ENCODE data around the gene GPLD1. TPM values are rescaled to one million over a fixed set of nuclear protein-coding genes. Genes with fewer than 3 reads are reported as not detected.

The GPLD1 gene
- total and polyA plus RNA-seq, 2 donors (not counting 1 experiment from before 2014, with no cell fraction given), result under 0.01 to 0.07 TPM

DNA sequence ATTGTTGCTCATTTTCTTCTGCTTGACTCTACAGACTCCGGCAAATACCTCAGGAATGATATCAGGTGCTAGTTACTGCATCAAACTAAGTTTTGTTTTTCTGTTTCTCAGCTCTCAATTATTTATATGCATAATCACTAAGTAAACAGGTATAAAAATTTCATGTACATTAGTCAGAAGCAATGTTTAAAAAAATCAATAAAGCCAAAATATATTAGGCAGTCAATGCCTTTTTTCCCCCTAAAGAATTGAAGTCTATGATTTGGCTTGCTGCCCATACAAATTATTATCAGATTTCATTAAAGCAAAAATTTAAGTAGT is 107.2 kb downstream of the GPLD1 start:
- Histone ChIP-seq H3K36me3 (ENCODE audit: control insufficient read depth, insufficient read depth, low read length) (no peaks in the 10 kb centered on the region), H3K27me3 (ENCODE audit: control insufficient read depth, insufficient read depth, low read length) (no peaks in the 10 kb centered on the region), H4K20me1 (ENCODE audit: control insufficient read depth, extremely low read depth, insufficient read depth, low read length) (no peaks in the 10 kb centered on the region), H3K9me3 (ENCODE audit: control insufficient read depth, insufficient read depth, low read depth, low read length) (no peaks in the 10 kb centered on the region), H3K4me3 (replicated peaks in 1 of 4; ENCODE audit: control extremely low read depth in 1 of 4, insufficient read depth in 1 of 4, low read depth in 3 of 4, low read length in 4 of 4) (no peak overlapping the region), H3K4me2 (ENCODE audit: extremely low read depth, insufficient read depth, low read length) (no peak overlapping the region), H3K79me2 (ENCODE audit: control insufficient read depth, insufficient read depth, low read length) (no peaks in the 10 kb centered on the region), H3K4me1 (ENCODE audit: control insufficient read depth, extremely low read depth, insufficient read depth, low read length) (no peaks in the 10 kb centered on the region), H3K9ac (ENCODE audit: insufficient read depth, low read length) (no peak overlapping the region), H3K27ac (ENCODE audit: insufficient read depth, low read length) (no peak overlapping the region), H2AFZ (ENCODE audit: low read length) (no peak overlapping the region)
- TF ChIP-seq, protein P1, sequence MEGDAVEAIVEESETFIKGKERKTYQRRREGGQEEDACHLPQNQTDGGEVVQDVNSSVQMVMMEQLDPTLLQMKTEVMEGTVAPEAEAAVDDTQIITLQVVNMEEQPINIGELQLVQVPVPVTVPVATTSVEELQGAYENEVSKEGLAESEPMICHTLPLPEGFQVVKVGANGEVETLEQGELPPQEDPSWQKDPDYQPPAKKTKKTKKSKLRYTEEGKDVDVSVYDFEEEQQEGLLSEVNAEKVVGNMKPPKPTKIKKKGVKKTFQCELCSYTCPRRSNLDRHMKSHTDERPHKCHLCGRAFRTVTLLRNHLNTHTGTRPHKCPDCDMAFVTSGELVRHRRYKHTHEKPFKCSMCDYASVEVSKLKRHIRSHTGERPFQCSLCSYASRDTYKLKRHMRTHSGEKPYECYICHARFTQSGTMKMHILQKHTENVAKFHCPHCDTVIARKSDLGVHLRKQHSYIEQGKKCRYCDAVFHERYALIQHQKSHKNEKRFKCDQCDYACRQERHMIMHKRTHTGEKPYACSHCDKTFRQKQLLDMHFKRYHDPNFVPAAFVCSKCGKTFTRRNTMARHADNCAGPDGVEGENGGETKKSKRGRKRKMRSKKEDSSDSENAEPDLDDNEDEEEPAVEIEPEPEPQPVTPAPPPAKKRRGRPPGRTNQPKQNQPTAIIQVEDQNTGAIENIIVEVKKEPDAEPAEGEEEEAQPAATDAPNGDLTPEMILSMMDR (conservative IDR thresholded peaks at IDR 0.05 in 1 of 2, IDR thresholded peaks at IDR 0.05 in 1 of 2; ENCODE audit: low read depth in 1 of 2, low read length in 2 of 2), result no peak
- TF ChIP-seq EZH2 (IDR thresholded peaks at IDR 0.05; ENCODE audit: low read length, missing control alignments), result no peak
- DNase-seq (ENCODE audit: low read depth in 2 of 2), result no peak

DNA sequence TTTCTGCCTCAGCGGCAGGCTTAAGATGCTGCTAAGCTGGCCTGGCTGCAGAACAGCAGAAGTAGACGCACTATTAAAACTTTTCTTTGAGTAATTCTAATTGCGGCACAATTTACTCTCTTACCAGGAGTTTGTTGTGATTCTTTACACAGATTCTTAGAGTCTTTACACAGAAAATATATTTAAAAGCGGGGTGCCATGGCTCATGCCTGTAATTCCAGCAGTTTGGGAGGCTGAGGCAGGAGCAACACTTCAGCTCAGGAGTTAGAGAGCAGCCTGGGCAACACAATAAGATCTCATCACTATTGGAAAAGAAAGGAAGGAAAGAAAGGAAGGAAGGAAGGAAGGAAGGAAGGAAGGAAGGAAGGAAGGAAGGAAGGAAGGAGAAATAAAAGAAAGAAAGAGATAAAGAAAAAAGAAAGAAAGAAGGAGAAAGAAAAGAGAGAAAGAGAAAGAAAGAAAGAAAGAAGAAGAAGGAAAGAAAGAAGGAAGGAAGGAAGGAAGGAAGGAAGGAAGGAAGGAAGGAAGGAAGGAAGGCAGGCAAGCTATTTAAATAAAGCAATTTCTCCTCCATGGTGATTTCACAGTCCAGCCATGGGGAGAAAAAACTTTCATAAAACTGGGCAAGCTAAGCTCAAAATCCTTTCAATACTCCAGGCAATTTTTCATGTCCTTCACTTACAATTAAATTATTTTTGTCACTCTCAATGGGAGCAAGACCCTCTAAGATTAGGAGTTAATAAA is 107.7 kb downstream of the GPLD1 start:
- H3K4me2 ChIP-seq (ENCODE audit: extremely low read depth, insufficient read depth, low read length), result no peak overlapping the region
- H3K4me1 ChIP-seq (ENCODE audit: control insufficient read depth, extremely low read depth, insufficient read depth, low read length), result no peaks in the 10 kb centered on the region
- no peaks in the 10 kb centered on the region for H3K79me2 ChIP-seq (ENCODE audit: control insufficient read depth, insufficient read depth, low read length)
- DNase-seq (ENCODE audit: low read depth in 2 of 2), result no peak
- no peak overlapping the region for H3K4me3 ChIP-seq (replicated peaks in 1 of 4; ENCODE audit: control extremely low read depth in 1 of 4, insufficient read depth in 1 of 4, low read depth in 3 of 4, low read length in 4 of 4)
- no peaks in the 10 kb centered on the region for H3K9me3 ChIP-seq (ENCODE audit: control insufficient read depth, insufficient read depth, low read depth, low read length)
- TF ChIP-seq, protein P1 (conservative IDR thresholded peaks at IDR 0.05 in 1 of 2, IDR thresholded peaks at IDR 0.05 in 1 of 2; ENCODE audit: low read depth in 1 of 2, low read length in 2 of 2), result no peak
- TF ChIP-seq EZH2 (IDR thresholded peaks at IDR 0.05; ENCODE audit: low read length, missing control alignments), result no peak
- H3K27me3 ChIP-seq (ENCODE audit: control insufficient read depth, insufficient read depth, low read length), result no peaks in the 10 kb centered on the region
- H3K36me3 ChIP-seq (ENCODE audit: control insufficient read depth, insufficient read depth, low read length), result no peaks in the 10 kb centered on the region
- H3K27ac ChIP-seq (ENCODE audit: insufficient read depth, low read length), result no peak overlapping the region
- H3K9ac ChIP-seq (ENCODE audit: insufficient read depth, low read length), result no peak overlapping the region
- no peaks in the 10 kb centered on the region for H4K20me1 ChIP-seq (ENCODE audit: control insufficient read depth, extremely low read depth, insufficient read depth, low read length)
- no peak overlapping the region for H2AFZ ChIP-seq (ENCODE audit: low read length)

DNA sequence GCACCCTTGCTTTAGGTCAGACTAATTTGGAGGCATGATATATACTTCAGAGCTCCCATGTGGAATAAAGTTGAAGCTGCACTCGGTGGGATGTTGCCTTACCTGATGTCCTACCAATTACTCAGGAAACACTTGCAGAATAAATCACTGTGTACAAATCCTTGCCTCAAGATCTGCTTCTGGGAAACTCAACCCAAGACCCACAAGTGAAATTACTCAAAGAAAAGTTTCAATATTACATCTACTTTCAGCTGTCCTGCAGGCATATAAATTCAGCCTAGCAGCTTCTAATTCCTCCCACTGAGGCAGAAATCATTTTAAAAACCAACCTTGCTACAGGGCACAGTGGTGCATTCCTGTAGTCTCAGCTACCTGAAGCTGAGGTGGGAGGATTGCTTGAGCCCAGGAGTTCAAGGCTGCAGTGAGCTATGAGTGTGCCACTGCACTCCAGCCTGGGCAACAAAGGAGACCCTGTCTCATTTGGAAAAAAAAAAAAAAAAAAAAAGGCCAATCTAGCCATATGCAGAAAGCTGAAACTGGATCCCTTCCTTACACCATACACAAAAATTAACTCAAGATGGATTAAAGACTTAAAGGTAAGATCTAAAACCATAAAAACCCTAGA is 110.8 kb downstream of the GPLD1 start:
- TF ChIP-seq, protein P1 (conservative IDR thresholded peaks at IDR 0.05 in 1 of 2, IDR thresholded peaks at IDR 0.05 in 1 of 2; ENCODE audit: low read depth in 1 of 2, low read length in 2 of 2), result no peak
- TF ChIP-seq EZH2 (IDR thresholded peaks at IDR 0.05; ENCODE audit: low read length, missing control alignments), result no peak
- H2AFZ ChIP-seq (ENCODE audit: low read length), result no peak overlapping the region
- no peaks in the 10 kb centered on the region for H3K36me3 ChIP-seq (ENCODE audit: control insufficient read depth, insufficient read depth, low read length)
- no peak for DNase-seq (ENCODE audit: low read depth in 2 of 2)
- no peaks in the 10 kb centered on the region for H3K27me3 ChIP-seq (ENCODE audit: control insufficient read depth, insufficient read depth, low read length)
- H3K27ac ChIP-seq (ENCODE audit: insufficient read depth, low read length), result no peak overlapping the region
- H3K79me2 ChIP-seq (ENCODE audit: control insufficient read depth, insufficient read depth, low read length), result no peaks in the 10 kb centered on the region
- no peaks in the 10 kb centered on the region for H3K4me1 ChIP-seq (ENCODE audit: control insufficient read depth, extremely low read depth, insufficient read depth, low read length)
- H3K4me3 ChIP-seq (replicated peaks in 1 of 4; ENCODE audit: control extremely low read depth in 1 of 4, insufficient read depth in 1 of 4, low read depth in 3 of 4, low read length in 4 of 4), result no peak overlapping the region
- H3K9ac ChIP-seq (ENCODE audit: insufficient read depth, low read length), result no peak overlapping the region
- H4K20me1 ChIP-seq (ENCODE audit: control insufficient read depth, extremely low read depth, insufficient read depth, low read length), result no peaks in the 10 kb centered on the region
- H3K9me3 ChIP-seq (ENCODE audit: control insufficient read depth, insufficient read depth, low read depth, low read length), result no peaks in the 10 kb centered on the region
- H3K4me2 ChIP-seq (ENCODE audit: extremely low read depth, insufficient read depth, low read length), result no peak overlapping the region

Other genes starting within 250 kb of the GPLD1 start
- under 0.01 TPM in 1 of 2 replicates, not detected in the other for gene DCDC2, start 131.5 kb downstream of the GPLD1 start, total RNA-seq
- gene DCDC2, start 131.5 kb downstream of the GPLD1 start, polyA plus RNA-seq, result 0.01 TPM in 1 of 2 replicates, not detected in the other
- gene MRS2, start 86.6 kb downstream of the GPLD1 start, total RNA-seq, result 12.6 and 13.1 TPM in 2 replicates
- gene MRS2, start 86.6 kb downstream of the GPLD1 start, polyA plus RNA-seq, result 15.3 and 19.9 TPM in 2 replicates
- gene ALDH5A1, start 5.4 kb upstream of the GPLD1 start, total RNA-seq, result 0.26 and 0.33 TPM in 2 replicates
- 0.11 and 0.23 TPM in 2 replicates for gene ALDH5A1, start 5.4 kb upstream of the GPLD1 start, polyA plus RNA-seq
- under 0.01 TPM in 2 replicates for gene KIAA0319, start 156.6 kb upstream of the GPLD1 start, total RNA-seq
- gene KIAA0319, start 156.6 kb upstream of the GPLD1 start, polyA plus RNA-seq, result 0.01 and 0.08 TPM in 2 replicates
- 29.0 and 37.5 TPM in 2 replicates for gene TDP2, start 177.3 kb upstream of the GPLD1 start, total RNA-seq
- 32.5 and 33.2 TPM in 2 replicates for gene TDP2, start 177.3 kb upstream of the GPLD1 start, polyA plus RNA-seq
- 7.7 and 12.2 TPM in 2 replicates for gene ACOT13, start 177.5 kb upstream of the GPLD1 start, total RNA-seq
- gene ACOT13, start 177.5 kb upstream of the GPLD1 start, polyA plus RNA-seq, result 23.7 and 26.4 TPM in 2 replicates
- 72.9 and 103 TPM in 2 replicates for gene C6orf62, start 229.6 kb upstream of the GPLD1 start, total RNA-seq
- 120 and 147 TPM in 2 replicates for gene C6orf62, start 229.6 kb upstream of the GPLD1 start, polyA plus RNA-seq